Smooth muscle cell (in vitro differentiated cells): Measurements from ENCODE around the gene ENG. TPM values are rescaled to one million over a fixed set of nuclear protein-coding genes. Genes with fewer than 3 reads are reported as not detected.

Source experiments
- DNase-seq: peaks from one replicate; lab custom pipeline; 2025; ENCODE audit not compliant: unreplicated experiment; lab: John Stamatoyannopoulos, UW
- H2AFZ ChIP-seq: fragments of 200-600 bp; sonication (generic); 2 replicates; pipeline ENCODE4 v1.6.0; 2016; ENCODE audit warnings: antibody characterized with exemption, low read depth, mild to moderate bottlenecking
- H3F3A ChIP-seq: fragments of 200-600 bp; sonication (generic); 2 replicates; pipeline ENCODE4 v1.6.0; 2017; ENCODE audit warnings: antibody characterized with exemption, low read depth
- H3K27ac ChIP-seq: fragments of 200-600 bp; sonication (generic); 2 replicates; pipeline ENCODE4 v1.5.1; 2016; ENCODE audit warnings: low read depth, mild to moderate bottlenecking
- H3K27me3 ChIP-seq: fragments of 200-600 bp; sonication (generic); 2 replicates; pipeline ENCODE4 v1.6.1; 2016; ENCODE audit warnings: low read depth, mild to moderate bottlenecking
- H3K36me3 ChIP-seq: fragments of 200-600 bp; sonication (generic); 2 replicates; pipeline ENCODE4 v1.5.1; 2016; ENCODE audit warnings: low read depth
- H3K4me1 ChIP-seq: fragments of 200-600 bp; sonication (generic); 2 replicates; pipeline ENCODE4 v1.5.1; 2016; ENCODE audit warnings: low read depth
- H3K4me2 ChIP-seq: fragments of 200-600 bp; sonication (generic); 2 replicates; pipeline ENCODE4 v1.6.0; 2016; ENCODE audit warnings: mild to moderate bottlenecking
- H3K4me3 ChIP-seq: fragments of 200-600 bp; sonication (generic); 2 replicates; pipeline ENCODE4 v1.5.1; 2016; ENCODE audit warnings: mild to moderate bottlenecking
- H3K79me2 ChIP-seq: fragments of 200-600 bp; sonication (generic); 2 replicates; pipeline ENCODE4 v1.6.0; 2016; ENCODE audit warnings: low read depth, mild to moderate bottlenecking
- H3K9ac ChIP-seq: fragments of 200-600 bp; sonication (generic); 2 replicates; pipeline ENCODE4 v1.6.0; 2016; ENCODE audit warnings: low read depth
- H3K9me3 ChIP-seq: fragments of 200-600 bp; sonication (generic); replicated peaks from 2 replicates; pipeline ENCODE4 v1.5.1; 2016; ENCODE audit warnings: low read depth
- H4K20me1 ChIP-seq: fragments of 200-600 bp; sonication (generic); 2 replicates; pipeline ENCODE4 v1.6.0; 2016; ENCODE audit warnings: low read depth
- CTCF ChIP-seq: fragments of 200-600 bp; sonication (generic); IDR thresholded peaks from 2 replicates; pipeline ENCODE4 v1.5.1; 2017; ENCODE audit warnings: borderline replicate concordance, mild to moderate bottlenecking, antibody characterized with exemption; ENCODE audit not compliant: insufficient read depth, poor library complexity, severe bottlenecking
- WGBS: methylation state at CpG from one replicate; pipeline ENCODE4 v1.1.7; 2016; ENCODE audit warnings: low lambda C conversion rate; 5-methylcytosine and 5-hydroxymethylcytosine counted together
- polyA plus RNA-seq: library from polyadenylated mRNA; unstranded; fragments of >200 nt; fragmentation: Nextera tagmentation; extraction: Ambion mirVana; gene quantifications from 2 replicates; pipeline ENCODE4 v1.2.1, GENCODE V29; 2016
- total RNA-seq: library from RNA; depleted of rRNA; stranded (reverse); fragments of >200 nt; gene quantifications from 2 replicates; pipeline ENCODE4 v1.2.3, GENCODE V29; 2014

The ENG gene
- total and polyA plus RNA-seq, 2 experiments from 2014 or later = 12.6 to 54.1 TPM

GRCh38 chr9:127802576-127803443 is 51.6 kb downstream of the ENG start, which contains the start of gene FPGS:
FPGS (plus strand) TSS chr9:127802882; CDS start chr9:127802925, 43 bp downstream.
- Histone ChIP-seq H3K4me3 (peak within 1 kb of the TSS; percentile 87), H3K9ac (peak within 1 kb of the TSS; percentile 77), H3K9me3 (no peaks in the 10 kb centered on the region), H3K4me2 (peak within 1 kb of the TSS; percentile 88), H2AFZ (peak within 1 kb of the TSS; percentile 69), H3K4me1 (peaks cover 11% of the 10 kb centered on the region), H3K79me2 (peaks cover 20% of the 10 kb centered on the region), H3K27ac (peak within 1 kb of the TSS; percentile 73), H3K36me3 (no peaks in the 10 kb centered on the region), H3F3A (peaks cover 9% of the 10 kb centered on the region), H3K27me3 (no peaks in the 10 kb centered on the region), H4K20me1 (no peaks in the 10 kb centered on the region)
- under 1% methylated on average over 57 of the region's 83 CpGs for WGBS
- peak; percentile 87 for DNase-seq
- TF ChIP-seq CTCF = no peak

GRCh38 chr9:127801955-127802575 is 52.4 kb downstream of the ENG start:
- H3K79me2 ChIP-seq = peaks cover 20% of the 10 kb centered on the region
- no peaks in the 10 kb centered on the region for H3K27me3 ChIP-seq
- no peaks in the 10 kb centered on the region for H3K36me3 ChIP-seq
- H2AFZ ChIP-seq = no peak overlapping the region
- WGBS = 36% methylated on average over 10 of the region's 10 CpGs
- no peak for TF ChIP-seq CTCF
- H3K9ac ChIP-seq = no peak overlapping the region
- no peaks in the 10 kb centered on the region for H3K9me3 ChIP-seq
- H4K20me1 ChIP-seq = no peaks in the 10 kb centered on the region
- H3K4me2 ChIP-seq = peak overlapping the region; percentile 88
- H3F3A ChIP-seq = peaks cover 9% of the 10 kb centered on the region
- DNase-seq = no peak
- H3K4me3 ChIP-seq = peak overlapping the region; percentile 87
- peak overlapping the region; percentile 1 for H3K27ac ChIP-seq
- H3K4me1 ChIP-seq = peaks cover 11% of the 10 kb centered on the region

GRCh38 chr9:127796852-127797370 is 57.5 kb downstream of the ENG start:
- H3K4me2 ChIP-seq = peak overlapping the region; percentile 2
- H3K4me3 ChIP-seq = no peak overlapping the region
- DNase-seq = no peak
- H2AFZ ChIP-seq = no peak overlapping the region
- no peaks in the 10 kb centered on the region for H3K9me3 ChIP-seq
- peaks cover 3% of the 10 kb centered on the region for H3F3A ChIP-seq
- no peaks in the 10 kb centered on the region for H3K36me3 ChIP-seq
- TF ChIP-seq CTCF = no peak
- no peaks in the 10 kb centered on the region for H3K79me2 ChIP-seq
- H3K9ac ChIP-seq = no peak overlapping the region
- H3K27ac ChIP-seq = no peak overlapping the region
- H3K4me1 ChIP-seq = peaks cover under 1% of the 10 kb centered on the region
- 50% methylated on average over 11 of the region's 11 CpGs for WGBS
- H3K27me3 ChIP-seq = no peaks in the 10 kb centered on the region
- peaks cover 31% of the 10 kb centered on the region for H4K20me1 ChIP-seq
